PC-3 (cell line): ENCODE data around the gene CARHSP1. TPM values are rescaled to one million over a fixed set of nuclear protein-coding genes. Genes with fewer than 3 reads are reported as not detected.

Experiments
- ATAC-seq: fragments of 200-7000 bp; cut with Tn5 transposase; 2 replicates; pipeline ENCODE4 v1.9.1; 2020; ENCODE audit warnings: mild to moderate bottlenecking, moderate library complexity
- BruUV-seq: library from RNA; stranded (reverse); fragments of 400-500 nt; replicated peaks from 2 replicates; lab custom pipeline; 2021; lab: Mats Ljungman, UMichigan
- CTCF ChIA-PET: fragments of 300-600 bp; sonication (Branson Sonifier 250); formaldehyde crosslinking; loops from one replicate; lab custom pipeline; 2022; ENCODE audit warnings: antibody characterized with exemption; lab: Charles Lee
- POLR2A ChIA-PET: fragments of 300-600 bp; sonication (Branson Sonifier 250); formaldehyde crosslinking; loops from one replicate; lab custom pipeline; 2022; ENCODE audit warnings: antibody characterized with exemption; ENCODE audit not compliant: unreplicated experiment; lab: Charles Lee
- DNase-seq: peaks from one replicate; pipeline ENCODE4 v3.0.0-alpha.2; 2015
- H2AFZ ChIP-seq: fragments of 300-600 bp; sonication (generic); 2 replicates; pipeline ENCODE4 v1.6.0; 2016; ENCODE audit warnings: antibody characterized with exemption, low read length
- H3F3A ChIP-seq: fragments of 300-600 bp; sonication (generic); one replicate; pipeline ENCODE4 v1.6.0; 2017; ENCODE audit warnings: antibody characterized with exemption, low read length, control low read depth, mild to moderate bottlenecking; ENCODE audit not compliant: unreplicated experiment
- H3K27ac ChIP-seq: fragments of 300-600 bp; sonication (generic); 2 replicates; pipeline ENCODE4 v1.5.1; 2016; ENCODE audit warnings: mild to moderate bottlenecking, low read length
- H3K27me3 ChIP-seq: fragments of 300-600 bp; sonication (generic); 2 replicates; pipeline ENCODE4 v1.6.1; 2016; ENCODE audit warnings: low read length, mixed read lengths
- H3K36me3 ChIP-seq: fragments of 300-600 bp; sonication (generic); 2 replicates; pipeline ENCODE4 v1.6.1; 2016; ENCODE audit warnings: low read depth, mixed run types, low read length, mixed read lengths
- H3K4me1 ChIP-seq: fragments of 300-600 bp; sonication (generic); 2 replicates; pipeline ENCODE4 v1.5.1; 2016; ENCODE audit warnings: low read length; ENCODE audit not compliant: insufficient read depth
- H3K4me2 ChIP-seq: fragments of 300-600 bp; sonication (generic); 2 replicates; pipeline ENCODE4 v1.6.0; 2016; ENCODE audit warnings: low read length
- H3K4me3 ChIP-seq: fragments of 300-600 bp; sonication (generic); 2 replicates; pipeline ENCODE4 v1.5.1; 2016; ENCODE audit warnings: mild to moderate bottlenecking, low read length, mixed read lengths
- H3K79me2 ChIP-seq: fragments of 300-600 bp; sonication (generic); 2 replicates; pipeline ENCODE4 v1.6.1; 2017; ENCODE audit warnings: low read length, mixed read lengths
- H3K9ac ChIP-seq: fragments of 300-600 bp; sonication (generic); 2 replicates; pipeline ENCODE4 v1.6.0; 2016; ENCODE audit warnings: mild to moderate bottlenecking, low read length
- H3K9me2 ChIP-seq: fragments of 300-600 bp; sonication (generic); replicated peaks from 2 replicates; pipeline ENCODE4 v1.6.1; 2016; ENCODE audit warnings: mixed run types, low read length, mixed read lengths
- H3K9me3 ChIP-seq: fragments of 300-600 bp; sonication (generic); 2 replicates; pipeline ENCODE4 v1.6.1; 2016; ENCODE audit warnings: low read length, mixed read lengths
- H4K20me1 ChIP-seq: fragments of 300-600 bp; sonication (generic); 2 replicates; pipeline ENCODE4 v1.6.1; 2016; ENCODE audit warnings: low read length, mixed read lengths
- CTCF ChIP-seq: fragments of 300-600 bp; sonication (generic); conservative IDR thresholded peaks from 2 replicates; pipeline ENCODE4 v1.5.1; 2017; ENCODE audit warnings: antibody characterized with exemption, low read depth, mild to moderate bottlenecking, low read length
- EZH2 ChIP-seq: fragments of 300-600 bp; sonication (generic); IDR thresholded peaks from one replicate; pipeline ENCODE4 v1.6.1; 2017; ENCODE audit warnings: antibody characterized with exemption, mild to moderate bottlenecking, low read length; ENCODE audit not compliant: unreplicated experiment
- EZH2phosphoT487 ChIP-seq: fragments of 300-600 bp; sonication (generic); IDR thresholded peaks from 2 replicates; pipeline ENCODE4 v1.6.1; 2018; ENCODE audit warnings: mild to moderate bottlenecking, antibody characterized with exemption, low read length, borderline replicate concordance
- intact Hi-C: fragments of 100-400 bp; cut with micrococcal nuclease; formaldehyde crosslinking; loops from 2 replicates; pipeline ENCODE4 v1.9.0; 2023
- total RNA-seq: library from RNA; depleted of rRNA; stranded (reverse); fragments of >200 nt; gene quantifications from 2 replicates; pipeline ENCODE4 v1.2.3, GENCODE V29; 2014

CARHSP1 gene
- total RNA-seq, 1 experiment from 2014 or later, result 142 TPM

- Histone ChIP-seq H3K4me2 (no peak overlapping the region), H3K27ac (no peak overlapping the region), H4K20me1 (peaks cover 27% of the 10 kb centered on the region), H3K9ac (no peak overlapping the region), H3K79me2 (peaks cover 69% of the 10 kb centered on the region), H3K9me3 (no peaks in the 10 kb centered on the region), H3K4me3 (no peak overlapping the region), H3K27me3 (no peaks in the 10 kb centered on the region), H3K9me2 (no peaks in the 10 kb centered on the region), H2AFZ (no peak overlapping the region), H3K4me1 (peaks cover 8% of the 10 kb centered on the region; the same call in 1 of the 2 replicates), H3K36me3 (no peaks in the 10 kb centered on the region), H3F3A (no peaks in the 10 kb centered on the region)
- TF ChIP-seq CTCF, result no peak
- no peak for TF ChIP-seq EZH2phosphoT487
- DNase-seq, result no peak
- CTCF ChIA-PET, result no interaction called here
- POLR2A ChIA-PET, result interaction anchor here (0.6 kb wide), 1 partner anchor 23 kb away, joined by 4 read pairs; no protein-coding TSS in a partner anchor
- ATAC-seq, result no peak
- no TSS peak for BruUV-seq
- intact Hi-C loops, result no loop called here
These were observed 6.3 kb downstream of the CARHSP1 start for GRCh38 chr16:8862309-8863130.

GRCh38 chr16:8861563-8862308 is 7.1 kb downstream of the CARHSP1 start:
- CTCF ChIA-PET, result no interaction called here
- Histone ChIP-seq H3K27me3 (no peaks in the 10 kb centered on the region), H3K79me2 (peaks cover 61% of the 10 kb centered on the region), H3K4me1 (peaks cover 8% of the 10 kb centered on the region; the same call in 1 of the 2 replicates), H3K9me3 (no peaks in the 10 kb centered on the region), H3K9me2 (no peaks in the 10 kb centered on the region), H3K27ac (no peak overlapping the region), H2AFZ (no peak overlapping the region), H4K20me1 (peaks cover 19% of the 10 kb centered on the region), H3K4me3 (no peak overlapping the region), H3K9ac (no peak overlapping the region), H3K36me3 (no peaks in the 10 kb centered on the region), H3F3A (no peaks in the 10 kb centered on the region), H3K4me2 (no peak overlapping the region)
- TF ChIP-seq EZH2 (no peak), CTCF (no peak), EZH2phosphoT487 (no peak)
- no peak for DNase-seq
- POLR2A ChIA-PET, result interaction anchor here (0.6 kb wide), 1 partner anchor 23 kb away, joined by 4 read pairs; no protein-coding TSS in a partner anchor
- ATAC-seq, result no peak
- no TSS peak for BruUV-seq
- intact Hi-C loops, result no loop called here
